ENCODE results near the gene LDLRAD3. TPM values are rescaled to one million over a fixed set of nuclear protein-coding genes. Genes with fewer than 3 reads are reported as not detected.

LDLRAD3 gene
- total RNA-seq, 1 experiment from 2014 or later: 55.7 TPM

- BruUV-seq (replicated peaks): no TSS peak
- H3K27ac Mint-ChIP-seq (ENCODE audit: low read depth, unreplicated experiment): no peak overlapping the region
Measured at GRCh38 chr11:35971841-35972422, 28.1 kb downstream of the LDLRAD3 start.

GRCh38 chr11:35974882-35975589 is 31.2 kb downstream of the LDLRAD3 start:
- POLR2A ChIA-PET: no interaction called here
- intact Hi-C loops (cut with micrococcal nuclease): no loop called here
- peaks cover 56% of the 10 kb centered on the region for H3K36me3 Mint-ChIP-seq (ENCODE audit: insufficient read depth, unreplicated experiment)
- no peak for TF ChIP-seq CTCF (IDR thresholded peaks at IDR 0.05; ENCODE audit: unreplicated experiment)
- BruUV-seq (replicated peaks): no TSS peak
- DNase-seq (ENCODE audit: unreplicated experiment): peak; percentile 22
- CTCF ChIA-PET: interaction anchor here (0.5 to 0.7 kb wide), 4 partner anchors 9 to 151 kb away, joined by 3 to 4 read pairs (median 4); no protein-coding TSS in a partner anchor
- peaks cover 8% of the 10 kb centered on the region for H3K9me3 Mint-ChIP-seq (ENCODE audit: unreplicated experiment)
- no peak overlapping the region for H3K4me3 Mint-ChIP-seq (ENCODE audit: unreplicated experiment)
- H3K27ac Mint-ChIP-seq (ENCODE audit: low read depth, unreplicated experiment): no peak overlapping the region
- peaks cover 37% of the 10 kb centered on the region for H3K4me1 Mint-ChIP-seq (ENCODE audit: insufficient read depth, unreplicated experiment)
- no peaks in the 10 kb centered on the region for H3K27me3 Mint-ChIP-seq (ENCODE audit: insufficient read depth, unreplicated experiment)

More at GRCh38 chr11:35971841-35972422, 28.1 kb downstream of the LDLRAD3 start:
- Mint-ChIP-seq H3K27me3 (ENCODE audit: insufficient read depth, unreplicated experiment) (no peaks in the 10 kb centered on the region), H3K4me3 (ENCODE audit: unreplicated experiment) (no peak overlapping the region), H3K9me3 (ENCODE audit: unreplicated experiment) (peaks cover 8% of the 10 kb centered on the region), H3K36me3 (ENCODE audit: insufficient read depth, unreplicated experiment) (peaks cover 42% of the 10 kb centered on the region), H3K4me1 (ENCODE audit: insufficient read depth, unreplicated experiment) (peaks cover 40% of the 10 kb centered on the region)
- DNase-seq (ENCODE audit: unreplicated experiment): no peak
- CTCF ChIA-PET: interaction anchor here (1.9 kb wide), 1 partner anchor 150 kb away, joined by 6 read pairs; no protein-coding TSS in a partner anchor
- POLR2A ChIA-PET: interaction anchor here (0.8 to 0.9 kb wide), 2 partner anchors 24 to 27 kb away, joined by 3 read pairs; no protein-coding TSS in a partner anchor
- intact Hi-C loops (cut with micrococcal nuclease): no loop called here
- no peak for TF ChIP-seq CTCF (IDR thresholded peaks at IDR 0.05; ENCODE audit: unreplicated experiment)

GRCh38 chr11:35976434-35976833 is 32.6 kb downstream of the LDLRAD3 start:
- DNase-seq (ENCODE audit: unreplicated experiment): no peak
- BruUV-seq (replicated peaks): no TSS peak
- intact Hi-C loops (cut with micrococcal nuclease): no loop called here
- CTCF ChIA-PET: interaction anchor here (0.7 kb wide), 1 partner anchor 282 kb away, joined by 4 read pairs; no protein-coding TSS in a partner anchor
- peaks cover 53% of the 10 kb centered on the region for H3K36me3 Mint-ChIP-seq (ENCODE audit: insufficient read depth, unreplicated experiment)
- H3K4me3 Mint-ChIP-seq (ENCODE audit: unreplicated experiment): no peak overlapping the region
- POLR2A ChIA-PET: interaction anchor here (0.6 to 0.7 kb wide), 2 partner anchors 8 to 524 kb away, joined by 3 read pairs; no protein-coding TSS in a partner anchor
- no peaks in the 10 kb centered on the region for H3K27me3 Mint-ChIP-seq (ENCODE audit: insufficient read depth, unreplicated experiment)
- H3K4me1 Mint-ChIP-seq (ENCODE audit: insufficient read depth, unreplicated experiment): peaks cover 27% of the 10 kb centered on the region
- H3K9me3 Mint-ChIP-seq (ENCODE audit: unreplicated experiment): peaks cover 8% of the 10 kb centered on the region
- H3K27ac Mint-ChIP-seq (ENCODE audit: low read depth, unreplicated experiment): peak overlapping the region; percentile 19
- TF ChIP-seq CTCF (IDR thresholded peaks at IDR 0.05; ENCODE audit: unreplicated experiment): no peak

GRCh38 chr11:35978183-35978582 is 34.3 kb downstream of the LDLRAD3 start:
- TF ChIP-seq CTCF (IDR thresholded peaks at IDR 0.05; ENCODE audit: unreplicated experiment): no peak
- POLR2A ChIA-PET: interaction anchor here (0.9 to 1.5 kb wide), 3 partner anchors 9 to 32 kb away, joined by 3 to 7 read pairs (median 4); no protein-coding TSS in a partner anchor
- Mint-ChIP-seq H3K27ac (ENCODE audit: low read depth, unreplicated experiment) (no peak overlapping the region), H3K4me1 (ENCODE audit: insufficient read depth, unreplicated experiment) (peaks cover 25% of the 10 kb centered on the region), H3K36me3 (ENCODE audit: insufficient read depth, unreplicated experiment) (peaks cover 53% of the 10 kb centered on the region), H3K4me3 (ENCODE audit: unreplicated experiment) (no peak overlapping the region), H3K9me3 (ENCODE audit: unreplicated experiment) (peaks cover 8% of the 10 kb centered on the region), H3K27me3 (ENCODE audit: insufficient read depth, unreplicated experiment) (no peaks in the 10 kb centered on the region)
- CTCF ChIA-PET: interaction anchor here (0.7 to 1.2 kb wide), 5 partner anchors 9 to 849 kb away, joined by 3 to 6 read pairs (median 3); no protein-coding TSS in a partner anchor
- intact Hi-C loops (cut with micrococcal nuclease): no loop called here
- DNase-seq (ENCODE audit: unreplicated experiment): no peak
- no TSS peak for BruUV-seq (replicated peaks)
